NCI-H2107 (cell line): ENCODE data around the gene HMCN2.
A peak's percentile ranks its signal among the peaks of the same experiment; 100 is the strongest.
"Not testable (repeated sequence)": the region's sequence is repeated elsewhere in the genome, so short reads cannot be mapped to it uniquely, and the experiment has no call there.

Experiments used
- DNase-seq: peaks from one replicate; lab custom pipeline; 2025; lab: John Stamatoyannopoulos, UW

Gene HMCN2

GRCh38 chr9:130264414-130265350 is 878 bp upstream of the HMCN2 start:
- no peak for DNase-seq

- no peak for DNase-seq
These were observed 907 bp downstream of the HMCN2 start for GRCh38 chr9:130266236-130267098.

- DNase-seq = no peak
These were observed 2.4 kb downstream of the HMCN2 start for GRCh38 chr9:130267930-130268329.

GRCh38 chr9:130268521-130269211 is 3.1 kb downstream of the HMCN2 start:
- DNase-seq = peak; percentile 68

- DNase-seq = no peak
These were observed 5.9 kb downstream of the HMCN2 start for GRCh38 chr9:130271473-130271872.

GRCh38 chr9:130275156-130275555 is 9.6 kb downstream of the HMCN2 start:
- no peak for DNase-seq

GRCh38 chr9:130276121-130276520 is 10.6 kb downstream of the HMCN2 start:
- no peak for DNase-seq

- DNase-seq = no peak
These were observed 11.4 kb downstream of the HMCN2 start for GRCh38 chr9:130276955-130277354.

- DNase-seq = not testable (repeated sequence)
These were observed 12.0 kb downstream of the HMCN2 start for GRCh38 chr9:130277525-130277924.

GRCh38 chr9:130283539-130284248 is 18.1 kb downstream of the HMCN2 start:
- DNase-seq = no peak

- DNase-seq = no peak
These were observed 18.7 kb downstream of the HMCN2 start for GRCh38 chr9:130284249-130284625.

- DNase-seq = no peak
These were observed 19.1 kb downstream of the HMCN2 start for GRCh38 chr9:130284690-130285089.

- DNase-seq = no peak
These were observed 19.7 kb downstream of the HMCN2 start for GRCh38 chr9:130285271-130285670.

- no peak for DNase-seq
These were observed 20.7 kb downstream of the HMCN2 start for GRCh38 chr9:130286072-130286770.

GRCh38 chr9:130286781-130287428 is 21.3 kb downstream of the HMCN2 start:
- no peak for DNase-seq

GRCh38 chr9:130287736-130288135 is 22.2 kb downstream of the HMCN2 start:
- no peak for DNase-seq

GRCh38 chr9:130288393-130288792 is 22.8 kb downstream of the HMCN2 start:
- DNase-seq = no peak

GRCh38 chr9:130288926-130289690 is 23.5 kb downstream of the HMCN2 start:
- no peak for DNase-seq

GRCh38 chr9:130289711-130290241 is 24.2 kb downstream of the HMCN2 start:
- DNase-seq = no peak
